MM.1S (cell line): Measurements from ENCODE around the gene IFRD2.

Experiments
- DNase-seq: peaks from one replicate; pipeline ENCODE4 v3.0.0-alpha.2; 2015
- H2AFZ ChIP-seq: fragments of 300-600 bp; sonication (generic); 2 replicates; pipeline ENCODE4 v1.6.0; 2016; ENCODE audit warnings: antibody characterized with exemption, low read length
- H3F3A ChIP-seq: fragments of 300-600 bp; sonication (generic); 2 replicates; pipeline ENCODE4 v1.6.1; 2016; ENCODE audit warnings: mild to moderate bottlenecking, antibody characterized with exemption, low read length, moderate library complexity, mixed read lengths; ENCODE audit not compliant: insufficient read depth
- H3K27ac ChIP-seq: fragments of 300-600 bp; sonication (generic); 2 replicates; pipeline ENCODE4 v1.5.1; 2016; ENCODE audit warnings: mild to moderate bottlenecking, low read length
- H3K27me3 ChIP-seq: fragments of 300-600 bp; sonication (generic); replicated peaks from 2 replicates; pipeline ENCODE4 v1.6.0; 2016; ENCODE audit warnings: low read length; ENCODE audit not compliant: insufficient read depth
- H3K36me3 ChIP-seq: fragments of 300-600 bp; sonication (generic); replicated peaks from 2 replicates; pipeline ENCODE4 v1.6.1; 2016; ENCODE audit warnings: mild to moderate bottlenecking, low read length, mixed read lengths; ENCODE audit not compliant: insufficient read depth
- H3K4me1 ChIP-seq: fragments of 300-600 bp; sonication (generic); 2 replicates; pipeline ENCODE4 v1.6.1; 2016; ENCODE audit warnings: low read length, mixed read lengths
- H3K4me2 ChIP-seq: fragments of 300-600 bp; sonication (generic); 2 replicates; pipeline ENCODE4 v1.6.0; 2016; ENCODE audit warnings: low read depth, low read length
- H3K4me3 ChIP-seq: fragments of 300-600 bp; sonication (generic); 2 replicates; pipeline ENCODE4 v1.5.1; 2016; ENCODE audit warnings: low read length, mixed read lengths
- H3K79me2 ChIP-seq: fragments of 300-600 bp; sonication (generic); 2 replicates; pipeline ENCODE4 v1.6.1; 2016; ENCODE audit warnings: mixed run types, low read length, mixed read lengths
- H3K9ac ChIP-seq: fragments of 300-600 bp; sonication (generic); 2 replicates; pipeline ENCODE4 v1.6.1; 2016; ENCODE audit warnings: low read length, mixed read lengths
- H3K9me2 ChIP-seq: fragments of 300-600 bp; sonication (generic); replicated peaks from 2 replicates; pipeline ENCODE4 v1.6.1; 2016; ENCODE audit warnings: mild to moderate bottlenecking, low read length, mixed read lengths; ENCODE audit not compliant: insufficient read depth
- H3K9me3 ChIP-seq: fragments of 300-600 bp; sonication (generic); replicated peaks from 2 replicates; pipeline ENCODE4 v1.6.1; 2016; ENCODE audit warnings: mild to moderate bottlenecking, low read length, mixed read lengths; ENCODE audit not compliant: insufficient read depth
- H4K20me1 ChIP-seq: fragments of 300-600 bp; sonication (generic); 2 replicates; pipeline ENCODE4 v1.6.1; 2016; ENCODE audit warnings: mild to moderate bottlenecking, low read length, moderate library complexity, mixed read lengths; ENCODE audit not compliant: insufficient read depth
- CTCF ChIP-seq: fragments of 300-600 bp; sonication (generic); IDR thresholded peaks from 2 replicates; pipeline ENCODE4 v1.5.1; 2016; ENCODE audit warnings: antibody characterized with exemption, low read length, mixed read lengths
- EZH2 ChIP-seq: fragments of 300-600 bp; sonication (generic); optimal IDR thresholded peaks from 2 replicates; pipeline ENCODE3; 2017; ENCODE audit warnings: low read depth, mild to moderate bottlenecking, antibody characterized with exemption, low read length, mixed read lengths
- EZH2phosphoT487 ChIP-seq: fragments of 300-600 bp; sonication (generic); IDR thresholded peaks from 2 replicates; pipeline ENCODE4 v1.6.1; 2018; ENCODE audit warnings: antibody characterized with exemption, low read length

Gene IFRD2

DNA sequence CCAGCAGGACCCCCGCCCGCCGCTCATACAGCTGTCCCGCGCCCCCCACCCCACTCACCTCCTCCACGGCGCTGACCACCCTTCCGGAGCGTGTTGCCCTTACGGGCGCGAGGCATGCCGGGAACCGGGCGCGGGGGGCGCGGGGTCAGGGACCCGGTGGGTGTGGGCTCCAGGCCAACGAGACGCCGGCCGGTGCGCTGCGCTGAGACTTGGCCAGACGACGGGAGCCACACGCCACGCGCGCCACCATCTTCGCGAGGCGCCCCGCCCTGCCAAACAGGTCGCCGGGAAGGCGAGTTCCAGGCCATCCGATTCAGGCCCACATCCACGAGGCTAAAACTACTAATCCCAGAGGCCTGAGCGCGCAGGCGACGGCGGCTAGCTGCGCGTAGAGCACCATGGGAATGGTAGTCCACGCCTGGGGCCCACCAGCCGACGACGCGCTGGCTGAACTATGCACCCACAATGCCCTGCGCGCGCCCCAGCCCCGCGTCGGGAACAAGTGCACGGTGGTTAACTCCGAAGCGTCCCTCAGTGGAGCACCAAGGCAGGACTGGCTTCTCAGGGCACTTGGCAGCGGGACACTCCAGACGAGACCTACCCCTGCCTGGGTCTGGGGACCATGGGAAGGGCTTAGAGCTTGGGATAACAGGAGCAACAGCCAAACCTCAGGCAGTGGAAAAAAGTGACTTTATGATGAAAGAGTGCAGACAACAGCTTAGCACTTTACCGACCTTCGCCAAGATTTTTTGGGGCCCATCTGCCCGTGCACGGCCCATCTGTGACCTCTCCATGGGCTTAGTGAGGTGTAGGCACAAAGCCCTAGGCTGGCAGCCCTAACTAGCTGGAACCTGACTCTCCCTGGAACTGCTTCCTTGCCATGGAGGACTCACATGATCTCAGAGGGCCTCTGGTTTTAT lies at the start of gene IFRD2:
Gene IFRD2, minus strand, starts transcription at position 271 of the 920 bp plus-strand sequence. Its CDS starts 155 bp downstream, at position 116.
- Histone ChIP-seq H3F3A (no peaks in the 10 kb centered on the region), H4K20me1 (no peaks in the 10 kb centered on the region), H3K9me2 (no peaks in the 10 kb centered on the region), H3K4me3 (peak within 1 kb of the TSS; percentile 100), H3K36me3 (peaks cover 15% of the 10 kb centered on the region), H3K27me3 (no peaks in the 10 kb centered on the region), H3K4me2 (peak within 1 kb of the TSS; percentile 97), H2AFZ (peak within 1 kb of the TSS; percentile 82), H3K27ac (peak within 1 kb of the TSS; percentile 38; the same call in 1 of the 2 replicates), H3K79me2 (peaks cover 40% of the 10 kb centered on the region), H3K9me3 (no peaks in the 10 kb centered on the region), H3K4me1 (peaks cover 5% of the 10 kb centered on the region; the same call in 1 of the 2 replicates), H3K9ac (peak within 1 kb of the TSS; percentile 95)
- peak; percentile 99 for DNase-seq
- TF ChIP-seq EZH2phosphoT487 (no peak), EZH2 (no peak), CTCF (no peak)

DNA sequence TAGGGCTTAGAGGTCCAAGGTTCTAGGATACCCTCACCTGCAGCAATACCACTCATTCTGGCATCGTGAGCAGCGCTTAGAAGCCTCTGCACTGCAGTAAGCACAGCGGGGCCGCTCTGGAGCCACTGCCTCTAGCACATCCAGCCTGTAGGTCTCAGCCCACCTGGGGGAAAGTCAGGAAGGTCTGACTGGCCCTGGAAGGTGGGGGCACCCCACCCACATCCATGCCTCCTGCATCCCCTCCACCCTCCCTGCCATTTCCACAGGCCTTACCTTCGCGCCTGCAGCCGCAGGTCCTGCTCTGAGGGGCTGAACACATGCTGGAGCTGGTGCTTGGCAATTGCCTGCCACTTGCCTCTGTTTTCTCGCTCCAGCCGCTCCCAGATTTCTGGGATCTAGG lies 49.3 kb upstream of the IFRD2 start:
- no peak overlapping the region for H2AFZ ChIP-seq
- H3K9ac ChIP-seq = no peak overlapping the region
- peaks cover 12% of the 10 kb centered on the region for H3K79me2 ChIP-seq
- H3K27me3 ChIP-seq = peaks cover 10% of the 10 kb centered on the region; the same call in 1 of the 2 replicates
- no peak for DNase-seq
- peaks cover 10% of the 10 kb centered on the region for H3K4me1 ChIP-seq
- H3K9me3 ChIP-seq = no peaks in the 10 kb centered on the region
- no peak overlapping the region for H3K27ac ChIP-seq
- no peaks in the 10 kb centered on the region for H3K36me3 ChIP-seq
- H3K4me2 ChIP-seq = no peak overlapping the region
- no peaks in the 10 kb centered on the region for H3K9me2 ChIP-seq
- H3K4me3 ChIP-seq = no peak overlapping the region
- TF ChIP-seq EZH2 (no peak), EZH2phosphoT487 (no peak), CTCF (no peak)
- H4K20me1 ChIP-seq = no peaks in the 10 kb centered on the region
- peaks cover 11% of the 10 kb centered on the region for H3F3A ChIP-seq

DNA sequence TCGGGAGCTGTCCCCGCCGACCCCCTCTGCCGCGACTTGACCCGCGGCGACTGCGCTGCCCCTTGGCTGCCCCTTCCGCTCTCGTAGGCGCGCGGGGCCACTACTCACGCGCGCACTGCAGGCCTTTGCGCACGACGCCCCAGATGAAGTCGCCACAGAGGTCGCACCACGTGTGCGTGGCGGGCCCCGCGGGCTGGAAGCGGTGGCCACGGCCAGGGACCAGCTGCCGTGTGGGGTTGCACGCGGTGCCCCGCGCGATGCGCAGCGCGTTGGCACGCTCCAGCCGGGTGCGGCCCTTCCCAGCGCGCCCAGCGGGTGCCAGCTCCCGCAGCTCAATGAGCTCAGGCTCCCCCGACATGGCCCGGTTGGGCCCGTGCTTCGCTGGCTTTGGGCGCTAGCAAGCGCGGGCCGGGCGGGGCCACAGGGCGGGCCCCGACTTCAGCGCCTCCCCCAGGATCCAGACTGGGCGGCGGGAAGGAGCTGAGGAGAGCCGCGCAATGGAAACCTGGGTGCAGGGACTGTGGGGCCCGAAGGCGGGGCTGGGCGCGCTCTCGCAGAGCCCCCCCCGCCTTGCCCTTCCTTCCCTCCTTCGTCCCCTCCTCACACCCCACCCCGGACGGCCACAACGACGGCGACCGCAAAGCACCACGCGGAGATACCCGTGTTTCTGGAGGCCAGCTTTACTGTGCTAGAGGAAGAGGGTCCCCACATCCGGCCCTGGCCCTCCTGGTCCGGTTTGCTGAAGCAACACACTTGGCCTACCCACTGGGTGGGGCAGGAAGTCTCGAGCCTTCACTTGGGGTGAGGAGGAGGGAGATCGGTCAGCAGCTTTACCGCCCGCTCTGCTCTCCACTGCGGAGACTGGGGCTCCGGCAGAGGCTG lies 48.5 kb upstream of the IFRD2 start, which contains the start of gene RASSF1:
Gene RASSF1, minus strand, starts transcription at position 389 of the 882 bp plus-strand sequence. Its CDS starts 31 bp downstream, at position 358.
- peak within 1 kb of the TSS; percentile 59; the same call in 1 of the 2 replicates for H2AFZ ChIP-seq

More for the DNA sequence above, 48.5 kb upstream of the IFRD2 start, which contains the start of gene RASSF1:
- H3K9ac ChIP-seq = no peak within 1 kb of the TSS
- no peaks in the 10 kb centered on the region for H3K36me3 ChIP-seq
- TF ChIP-seq EZH2phosphoT487 = no peak
- no peak for TF ChIP-seq EZH2
- TF ChIP-seq CTCF = no peak
- H3K4me3 ChIP-seq = peak within 1 kb of the TSS; percentile 30; the same call in 1 of the 2 replicates
- peak within 1 kb of the TSS; percentile 67; the same call in 1 of the 2 replicates for H3K4me2 ChIP-seq
- peaks cover 7% of the 10 kb centered on the region for H3K4me1 ChIP-seq
- H3K79me2 ChIP-seq = peaks cover 21% of the 10 kb centered on the region
- H3F3A ChIP-seq = peaks cover 17% of the 10 kb centered on the region
- no peaks in the 10 kb centered on the region for H3K9me2 ChIP-seq
- no peak within 1 kb of the TSS for H3K27ac ChIP-seq
- H3K27me3 ChIP-seq = peaks cover 10% of the 10 kb centered on the region; the same call in 1 of the 2 replicates
- no peaks in the 10 kb centered on the region for H4K20me1 ChIP-seq
- no peaks in the 10 kb centered on the region for H3K9me3 ChIP-seq
- no peak for DNase-seq
